ENCODE data around the gene ZNF324B. TPM values are rescaled to one million over a fixed set of nuclear protein-coding genes. Genes with fewer than 3 reads are reported as not detected.
"Not testable (repeated sequence)": the region's sequence is repeated elsewhere in the genome, so short reads cannot be mapped to it uniquely, and the experiment has no call there.

ZNF324B gene
- 9.6 and 11.3 TPM in 2 replicates for total RNA-seq

- peaks cover 3% of the 10 kb centered on the region for H3K27me3 Mint-ChIP-seq (ENCODE audit: low read depth)
- H3K4me3 Mint-ChIP-seq (ENCODE audit: low read depth) = peak within 1 kb of the TSS; percentile 75
- no peak within 1 kb of the TSS for H3K27ac Mint-ChIP-seq
- peaks cover 24% of the 10 kb centered on the region for H3K9me3 Mint-ChIP-seq
- peaks cover 23% of the 10 kb centered on the region for H3K36me3 Mint-ChIP-seq (ENCODE audit: low read depth)
- H3K4me1 Mint-ChIP-seq (ENCODE audit: low read depth) = peaks cover 19% of the 10 kb centered on the region
- intact Hi-C loops (cut with micrococcal nuclease) = loop anchor here (1.0 to 2.0 kb wide), 6 partner anchors 11 to 173 kb away; partner anchors contain the start of genes RPS5, ZNF132, ZNF324 and ZNF446
- DNase-seq (ENCODE audit: low spot score) = peak; percentile 95
Observed at GRCh38 chr19:58451358-58452101, at the start of gene ZNF324B. ZNF324B (plus strand) TSS chr19:58451622; CDS start chr19:58453702, 2,080 bp downstream.

GRCh38 chr19:58401840-58402421 is 49.5 kb upstream of the ZNF324B start:
- intact Hi-C loops (cut with micrococcal nuclease) = loop anchor here (1.0 to 5.0 kb wide), 5 partner anchors 21 to 112 kb away; partner anchors contain the start of genes ZNF132, ZNF497, ZNF837 and ZSCAN22
- H3K9me3 Mint-ChIP-seq = no peaks in the 10 kb centered on the region
- H3K4me3 Mint-ChIP-seq (ENCODE audit: low read depth) = peak overlapping the region; percentile 80
- H3K36me3 Mint-ChIP-seq (ENCODE audit: low read depth) = no peaks in the 10 kb centered on the region
- no peak for DNase-seq (ENCODE audit: low spot score)
- peaks cover 5% of the 10 kb centered on the region for H3K27me3 Mint-ChIP-seq (ENCODE audit: low read depth)
- peaks cover 16% of the 10 kb centered on the region for H3K4me1 Mint-ChIP-seq (ENCODE audit: low read depth)
- H3K27ac Mint-ChIP-seq = no peak overlapping the region

GRCh38 chr19:58403920-58404478 is 47.4 kb upstream of the ZNF324B start:
- H3K4me1 Mint-ChIP-seq (ENCODE audit: low read depth) = peaks cover 27% of the 10 kb centered on the region
- H3K27me3 Mint-ChIP-seq (ENCODE audit: low read depth); H3K9me3 Mint-ChIP-seq; H3K36me3 Mint-ChIP-seq (ENCODE audit: low read depth); DNase-seq (ENCODE audit: low spot score); H3K27ac Mint-ChIP-seq; H3K4me3 Mint-ChIP-seq (ENCODE audit: low read depth): not testable (repeated sequence)
- intact Hi-C loops (cut with micrococcal nuclease) = loop anchor here (5.0 kb wide), 1 partner anchor 77 kb away; the partner anchor contains the start of gene ZSCAN22

GRCh38 chr19:58406818-58407657 is 44.4 kb upstream of the ZNF324B start:
- H3K36me3 Mint-ChIP-seq (ENCODE audit: low read depth) = peaks cover 3% of the 10 kb centered on the region
- intact Hi-C loops (cut with micrococcal nuclease) = loop anchor here (5.0 kb wide), 1 partner anchor 225 kb away; the partner anchor contains the start of gene ZNF274
- peak overlapping the region; percentile 85 for H3K4me3 Mint-ChIP-seq (ENCODE audit: low read depth)
- no peaks in the 10 kb centered on the region for H3K9me3 Mint-ChIP-seq
- no peak for DNase-seq (ENCODE audit: low spot score)
- H3K27me3 Mint-ChIP-seq (ENCODE audit: low read depth) = no peaks in the 10 kb centered on the region
- peaks cover 35% of the 10 kb centered on the region for H3K4me1 Mint-ChIP-seq (ENCODE audit: low read depth)
- H3K27ac Mint-ChIP-seq = peak overlapping the region; percentile 90

GRCh38 chr19:58407658-58408151 is 43.7 kb upstream of the ZNF324B start:
- intact Hi-C loops (cut with micrococcal nuclease) = loop anchor here (1.0 to 5.0 kb wide), 8 partner anchors 20 to 225 kb away; partner anchors contain the start of genes ERVK3-1, RPS5, ZNF274 and ZNF324B
- H3K27ac Mint-ChIP-seq = peak overlapping the region; percentile 90

GRCh38 chr19:58408152-58409009 is 43.0 kb upstream of the ZNF324B start, which contains the start of gene ZNF584:
ZNF584 (plus strand) TSS chr19:58408649; CDS start chr19:58409148, 499 bp downstream.
- intact Hi-C loops (cut with micrococcal nuclease) = loop anchor here (1.0 to 5.0 kb wide), 8 partner anchors 21 to 226 kb away; partner anchors contain the start of genes ERVK3-1, RPS5, ZNF274 and ZNF324B
- Mint-ChIP-seq H3K27ac (peak within 1 kb of the TSS; percentile 90), H3K9me3 (peaks cover 6% of the 10 kb centered on the region), H3K36me3 (ENCODE audit: low read depth) (peaks cover 10% of the 10 kb centered on the region), H3K27me3 (ENCODE audit: low read depth) (no peaks in the 10 kb centered on the region), H3K4me3 (ENCODE audit: low read depth) (peak within 1 kb of the TSS; percentile 85), H3K4me1 (ENCODE audit: low read depth) (peaks cover 32% of the 10 kb centered on the region)
- peak; percentile 89 for DNase-seq (ENCODE audit: low spot score)

More at GRCh38 chr19:58407658-58408151, 43.7 kb upstream of the ZNF324B start:
- DNase-seq (ENCODE audit: low spot score) = no peak
- Mint-ChIP-seq H3K36me3 (ENCODE audit: low read depth) (peaks cover 7% of the 10 kb centered on the region), H3K4me1 (ENCODE audit: low read depth) (peaks cover 35% of the 10 kb centered on the region), H3K27me3 (ENCODE audit: low read depth) (no peaks in the 10 kb centered on the region), H3K4me3 (ENCODE audit: low read depth) (peak overlapping the region; percentile 85), H3K9me3 (peaks cover 3% of the 10 kb centered on the region)

- Mint-ChIP-seq H3K4me1 (ENCODE audit: low read depth) (peaks cover 27% of the 10 kb centered on the region), H3K36me3 (ENCODE audit: low read depth) (peaks cover 13% of the 10 kb centered on the region), H3K27ac (peak overlapping the region; percentile 36), H3K9me3 (peaks cover 6% of the 10 kb centered on the region), H3K4me3 (ENCODE audit: low read depth) (peak overlapping the region; percentile 85), H3K27me3 (ENCODE audit: low read depth) (no peaks in the 10 kb centered on the region)
- DNase-seq (ENCODE audit: low spot score) = no peak
- intact Hi-C loops (cut with micrococcal nuclease) = loop anchor here (2.0 to 5.0 kb wide), 3 partner anchors 68 to 227 kb away; partner anchors contain the start of genes ERVK3-1, ZNF274 and ZNF446
Observed at GRCh38 chr19:58409010-58409790, 42.2 kb upstream of the ZNF324B start.

GRCh38 chr19:58416604-58417003 is 34.8 kb upstream of the ZNF324B start:
- intact Hi-C loops (cut with micrococcal nuclease) = no loop called here
- no peaks in the 10 kb centered on the region for H3K4me1 Mint-ChIP-seq (ENCODE audit: low read depth)
- H3K4me3 Mint-ChIP-seq (ENCODE audit: low read depth) = no peak overlapping the region
- peaks cover 66% of the 10 kb centered on the region for H3K36me3 Mint-ChIP-seq (ENCODE audit: low read depth)
- no peak overlapping the region for H3K27ac Mint-ChIP-seq
- H3K9me3 Mint-ChIP-seq = peaks cover 34% of the 10 kb centered on the region
- H3K27me3 Mint-ChIP-seq (ENCODE audit: low read depth) = no peaks in the 10 kb centered on the region
- DNase-seq (ENCODE audit: low spot score) = no peak

- no peaks in the 10 kb centered on the region for H3K27me3 Mint-ChIP-seq (ENCODE audit: low read depth)
Observed at GRCh38 chr19:58417071-58417470, 34.4 kb upstream of the ZNF324B start.

GRCh38 chr19:58428617-58429016 is 22.8 kb upstream of the ZNF324B start:
- no peak for DNase-seq (ENCODE audit: low spot score)
- no peaks in the 10 kb centered on the region for H3K4me1 Mint-ChIP-seq (ENCODE audit: low read depth)
- no peak overlapping the region for H3K27ac Mint-ChIP-seq
- H3K4me3 Mint-ChIP-seq (ENCODE audit: low read depth) = no peak overlapping the region
- H3K9me3 Mint-ChIP-seq = peaks cover 86% of the 10 kb centered on the region
- intact Hi-C loops (cut with micrococcal nuclease) = no loop called here
- no peaks in the 10 kb centered on the region for H3K27me3 Mint-ChIP-seq (ENCODE audit: low read depth)
- peaks cover 29% of the 10 kb centered on the region for H3K36me3 Mint-ChIP-seq (ENCODE audit: low read depth)

More at GRCh38 chr19:58417071-58417470, 34.4 kb upstream of the ZNF324B start:
- Mint-ChIP-seq H3K4me3 (ENCODE audit: low read depth) (no peak overlapping the region), H3K9me3 (peaks cover 36% of the 10 kb centered on the region), H3K36me3 (ENCODE audit: low read depth) (peaks cover 68% of the 10 kb centered on the region), H3K27ac (no peak overlapping the region), H3K4me1 (ENCODE audit: low read depth) (no peaks in the 10 kb centered on the region)
- intact Hi-C loops (cut with micrococcal nuclease) = no loop called here
- DNase-seq (ENCODE audit: low spot score) = no peak

All from activated T-helper 2 cell treated with anti-CD3 and anti-CD28 coated beads, Interferon-gamma antibody, Interleukin-2, Interleukin-4, amounts not matched to agents 10 μg/mL and 5 μg/mL and 100 μg/mL, durations not matched to agents 14 hours and 24 hours and 36 hours (primary cell).